Parietal lobe (tissue), 2 donors: Measurements from ENCODE around the gene SRRT. TPM values are rescaled to one million over a fixed set of nuclear protein-coding genes. Genes with fewer than 3 reads are reported as not detected.

Source experiments
- small RNA-seq: library from RNA; depleted of rRNA; stranded (forward); fragments of <200 nt; gene quantifications from one replicate; pipeline ENCODE3, GENCODE V24; 2014; ENCODE audit warnings: low replicate concordance
- total RNA-seq: library from RNA; depleted of rRNA; stranded (reverse); fragments of >200 nt; gene quantifications from one replicate; pipeline ENCODE4 v1.2.3, GENCODE V29; 2014

The SRRT gene
- 64.5 TPM for total RNA-seq

GRCh38 chr7:100874577-100875355 is at the start of gene SRRT:
TSS of gene SRRT (plus strand) at chr7:100875103. CDS start at chr7:100875591, 488 bp downstream.

GRCh38 chr7:100827330-100828226 is 47.3 kb upstream of the SRRT start, which contains the start of gene EPHB4:
TSS of gene EPHB4 (minus strand) at chr7:100827523. CDS start at chr7:100827030, 493 bp downstream.

GRCh38 chr7:100852048-100852872 is 22.6 kb upstream of the SRRT start, which contains the start of gene SLC12A9:
TSS of gene SLC12A9 (plus strand) at chr7:100852713. CDS start at chr7:100854198, 1,485 bp downstream.

GRCh38 chr7:100867040-100867775 is 7.7 kb upstream of the SRRT start, which contains the start of gene TRIP6:
TSS of gene TRIP6 (plus strand) at chr7:100867387. CDS start at chr7:100867498, 111 bp downstream.

GRCh38 chr7:100888988-100889750 is 14.3 kb downstream of the SRRT start, which contains the start of gene UFSP1:
TSS of gene UFSP1 (minus strand) at chr7:100889715. CDS start at chr7:100889271, 444 bp downstream.

GRCh38 chr7:100895701-100895955 is 20.7 kb downstream of the SRRT start, which contains the start of gene ACHE:
TSS of gene ACHE (minus strand) at chr7:100895888. CDS start at chr7:100894232, 1,656 bp downstream.

Small RNAs within 50 kb of the gene (small RNA-seq; reads per million reads assigned to genes)
- not detected for gene RN7SL549P
- not detected for gene RPS29P15

Other genes with a start within 250 kb of the SRRT start
- 6.6 TPM for gene TFR2, start 233.6 kb upstream of the SRRT start, total RNA-seq
- gene ACTL6B, start 218.7 kb upstream of the SRRT start, total RNA-seq: 107 TPM
- 74.5 TPM for gene GNB2, start 201.4 kb upstream of the SRRT start, total RNA-seq
- gene GIGYF1, start 180.9 kb upstream of the SRRT start, total RNA-seq: 35.4 TPM
- gene POP7, start 169.0 kb upstream of the SRRT start, total RNA-seq: 28.8 TPM
- gene EPO, start 154.6 kb upstream of the SRRT start, total RNA-seq: not detected
- gene ZAN, start 141.5 kb upstream of the SRRT start, total RNA-seq: not detected
- gene EPHB4, start 47.6 kb upstream of the SRRT start, total RNA-seq: 11.0 TPM
- 30.4 TPM for gene SLC12A9, start 22.4 kb upstream of the SRRT start, total RNA-seq
- gene TRIP6, start 7.7 kb upstream of the SRRT start, total RNA-seq: 3.8 TPM
- gene UFSP1, start 14.6 kb downstream of the SRRT start, total RNA-seq: 2.5 TPM
- 13.1 TPM for gene ACHE, start 20.8 kb downstream of the SRRT start, total RNA-seq
- gene MUC3A, start 74.4 kb downstream of the SRRT start, total RNA-seq: 0.63 TPM
- gene MUC12, start 94.5 kb downstream of the SRRT start, total RNA-seq: not detected
- gene MUC17, start 145.0 kb downstream of the SRRT start, total RNA-seq: not detected
- gene TRIM56, start 210.4 kb downstream of the SRRT start, total RNA-seq: 1.3 TPM